VCaP (cell line): ENCODE data around the gene ZNF440.
"Not testable (repeated sequence)": the region's sequence is repeated elsewhere in the genome, so short reads cannot be mapped to it uniquely, and the experiment has no call there.

Experiments used
- H3K27ac ChIP-seq: fragments of 450-650 bp; 2 replicates; pipeline ENCODE4 v1.5.1; 2017
- CTCF ChIP-seq: fragments of 450-650 bp; conservative IDR thresholded peaks from 2 replicates; pipeline ENCODE4 v1.5.1; 2017; ENCODE audit warnings: mild to moderate bottlenecking, moderate library complexity

ZNF440 gene

DNA sequence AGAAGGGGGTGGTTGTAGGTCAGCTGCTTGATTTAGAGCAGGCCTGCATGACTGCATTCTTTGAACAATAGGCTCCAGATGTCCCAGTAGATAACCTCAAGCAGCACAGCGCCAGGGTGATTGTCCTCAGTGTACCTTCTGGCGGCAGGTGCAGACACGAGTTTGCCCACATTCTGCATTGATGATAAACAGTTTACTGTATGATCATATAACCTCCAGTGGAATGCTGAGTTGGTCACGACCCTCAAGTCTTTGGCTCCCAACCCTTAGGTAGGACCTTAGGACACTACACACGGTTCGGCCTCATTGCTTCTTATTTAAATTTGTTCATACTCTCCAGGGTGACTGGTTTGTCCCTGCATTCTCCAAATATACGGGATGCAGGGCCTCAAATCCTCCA, 46.6 kb downstream of the ZNF440 start:
- TF ChIP-seq CTCF: no peak
- no peak overlapping the region for H3K27ac ChIP-seq

DNA sequence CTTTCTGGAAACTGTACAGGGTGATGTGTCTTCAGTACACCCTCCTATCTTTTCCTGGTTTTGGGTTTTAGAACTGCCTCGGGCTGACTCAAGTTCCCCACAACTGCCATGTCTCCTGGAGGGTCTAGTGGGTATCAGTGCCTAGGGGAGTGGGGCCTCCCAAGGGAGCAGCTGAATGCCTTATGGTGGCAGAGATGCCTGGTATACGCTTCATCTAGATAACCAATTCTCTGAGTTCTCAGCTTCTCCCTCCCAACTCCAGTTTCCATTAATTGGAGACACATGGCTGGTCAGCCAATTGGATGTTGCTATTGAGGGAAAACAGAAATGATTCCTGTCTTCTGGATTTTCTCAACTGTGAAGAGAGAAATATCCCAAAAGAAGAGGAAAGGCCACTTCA, 47.2 kb downstream of the ZNF440 start:
- H3K27ac ChIP-seq: no peak overlapping the region
- no peak for TF ChIP-seq CTCF

- H3K27ac ChIP-seq: not testable (repeated sequence)
Observed at GRCh38 chr19:11867766-11868165, 53.7 kb downstream of the ZNF440 start.

DNA sequence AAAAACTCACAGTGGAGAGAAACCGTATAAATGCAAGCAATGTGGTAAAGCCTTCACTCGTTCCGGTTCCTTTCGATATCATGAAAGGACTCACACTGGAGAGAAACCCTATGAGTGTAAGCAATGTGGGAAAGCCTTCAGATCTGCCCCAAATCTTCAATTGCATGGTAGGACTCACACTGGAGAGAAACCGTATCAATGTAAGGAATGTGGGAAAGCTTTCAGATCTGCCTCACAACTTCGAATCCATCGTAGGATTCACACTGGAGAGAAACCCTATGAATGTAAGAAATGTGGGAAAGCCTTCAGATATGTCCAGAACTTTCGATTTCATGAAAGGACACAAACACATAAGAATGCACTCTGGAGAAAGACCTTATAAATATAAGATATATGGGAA, 54.1 kb downstream of the ZNF440 start:
- H3K27ac ChIP-seq: no peak overlapping the region
- no peak for TF ChIP-seq CTCF

DNA sequence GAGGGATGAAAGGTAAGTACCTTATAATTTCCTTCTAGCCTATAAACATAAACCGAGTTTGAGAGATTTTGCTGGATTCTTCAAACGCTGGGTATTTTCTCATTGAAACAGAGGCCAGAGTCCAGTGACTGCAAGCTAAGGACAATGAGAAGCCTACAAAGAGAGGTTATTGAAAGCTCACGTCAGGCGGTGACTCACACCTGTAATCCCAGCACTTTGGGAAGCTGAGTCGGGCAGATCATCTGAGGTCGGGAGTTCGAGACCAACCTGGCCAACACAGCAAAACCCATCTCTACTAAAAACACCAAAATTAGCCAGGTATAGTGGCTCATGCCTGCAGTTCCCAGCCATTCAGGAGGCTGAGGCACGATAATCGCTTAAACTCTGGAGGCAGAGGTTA, 58.6 kb downstream of the ZNF440 start:
- no peak for TF ChIP-seq CTCF
- no peak overlapping the region for H3K27ac ChIP-seq

- no peak for TF ChIP-seq CTCF
- H3K27ac ChIP-seq: no peak overlapping the region
Observed at GRCh38 chr19:11873762-11874161, 59.7 kb downstream of the ZNF440 start.

DNA sequence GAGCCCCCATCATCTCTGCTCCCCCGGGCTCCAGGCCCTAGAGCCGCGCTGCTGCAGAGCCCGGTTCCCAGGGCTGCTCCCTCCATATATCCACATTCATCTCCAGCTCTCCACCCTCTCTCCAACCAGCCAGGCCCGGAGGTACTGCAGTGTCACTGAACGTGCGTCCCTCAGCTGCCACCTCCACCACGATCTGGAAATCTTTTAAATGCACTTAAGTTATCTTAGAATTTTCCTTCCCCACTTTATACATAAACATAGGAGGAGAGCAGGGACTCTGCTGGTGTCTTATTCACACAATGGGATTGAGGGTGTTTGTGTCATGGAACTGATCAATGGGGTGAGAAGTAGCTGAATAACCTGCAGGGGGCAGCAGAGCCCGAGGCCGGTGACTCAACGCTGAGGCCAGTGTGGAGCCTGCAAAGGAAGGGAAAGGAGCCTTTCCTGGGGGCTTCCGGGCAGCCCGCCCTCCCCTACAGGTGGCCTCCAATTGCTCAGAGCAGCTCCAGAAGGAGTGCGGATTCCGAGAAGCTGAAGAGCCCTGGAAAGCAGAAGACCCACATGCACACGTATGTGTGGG, 65.7 kb downstream of the ZNF440 start:
- peak; percentile 51 for TF ChIP-seq CTCF
- H3K27ac ChIP-seq: not testable (repeated sequence)

DNA sequence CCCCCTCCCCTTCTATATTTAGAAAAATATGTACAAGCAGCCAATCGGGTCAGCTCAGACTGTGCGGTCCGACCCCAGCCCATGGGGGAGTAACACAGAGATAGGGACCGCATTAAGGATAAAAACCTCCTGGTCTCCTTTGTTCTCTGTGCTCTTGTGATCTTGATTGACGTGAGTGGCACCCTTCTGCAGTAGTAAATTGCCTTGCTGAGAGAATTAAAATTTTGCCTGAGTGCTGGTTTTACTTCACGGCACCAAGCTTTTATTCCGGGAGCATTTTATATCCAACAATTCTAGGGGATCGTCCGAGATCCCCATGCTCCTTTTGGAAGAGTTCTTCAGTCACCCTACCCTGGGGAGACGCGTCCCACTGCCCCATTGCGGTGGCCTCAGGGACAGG, 66.5 kb downstream of the ZNF440 start:
- TF ChIP-seq CTCF: no peak

More for the DNA sequence above, 66.5 kb downstream of the ZNF440 start:
- H3K27ac ChIP-seq: no peak overlapping the region
